PFSK-1 (cell line): ENCODE results near the gene CUL5.

Experiments
- FOXP2 ChIP-seq: optimal IDR thresholded peaks from 2 replicates; pipeline ENCODE3; 2011; ENCODE audit warnings: borderline replicate concordance, control low read depth, inconsistent platforms; ENCODE audit not compliant: insufficient read depth; ENCODE audit errors: extremely low read length, extremely low read depth
- POLR2AphosphoS5 ChIP-seq: IDR thresholded peaks from 2 replicates; pipeline ENCODE4 v1.6.1; 2012; ENCODE audit warnings: low read depth, mild to moderate bottlenecking, control low read depth, low read length, moderate library complexity
- REST ChIP-seq, 2 experiments: IDR thresholded peaks; 2 replicates each; pipeline versions ENCODE4 v1.6.1 to v1.8.0; 2011 to 2012; ENCODE audit warnings: low read depth in 2 of 2, low read length in 2 of 2, control low read depth in 1 of 2, inconsistent platforms in 1 of 2, mild to moderate bottlenecking in 1 of 2, moderate library complexity in 1 of 2; ENCODE audit not compliant: insufficient read depth in 1 of 2
- SIN3A ChIP-seq: IDR thresholded peaks from 2 replicates; pipeline ENCODE4 v1.6.1; 2012; ENCODE audit warnings: mild to moderate bottlenecking, low read length, moderate library complexity, borderline replicate concordance; ENCODE audit not compliant: insufficient read depth
- TAF1 ChIP-seq: IDR thresholded peaks from 2 replicates; pipeline ENCODE4 v1.6.1; 2012; ENCODE audit warnings: low read length, control low read depth, borderline replicate concordance; ENCODE audit not compliant: insufficient read depth

The CUL5 gene

GRCh38 chr11:108117746-108118371 is 109.2 kb downstream of the CUL5 start:
- TF ChIP-seq TAF1 (no peak), REST (IDR thresholded peaks at IDR 0.05; ENCODE audit: insufficient read depth in 1 of 2, low read depth in 2 of 2, low read length in 2 of 2) (no peak), FOXP2 (no peak), SIN3A (no peak), POLR2AphosphoS5 (no peak)

GRCh38 chr11:108121274-108122155 is 112.8 kb downstream of the CUL5 start, which contains the start of gene ACAT1:
Gene ACAT1, plus strand, starts transcription at chr11:108121567. Its CDS starts 40 bp downstream, at chr11:108121607.
- TF ChIP-seq POLR2AphosphoS5 (peak; percentile 96), FOXP2 (no peak), TAF1 (peak; percentile 86)

GRCh38 chr11:108122166-108122628 is 113.5 kb downstream of the CUL5 start:
- TF ChIP-seq TAF1 (no peak), POLR2AphosphoS5 (no peak), FOXP2 (no peak), REST (IDR thresholded peaks at IDR 0.05; ENCODE audit: insufficient read depth in 1 of 2, low read depth in 2 of 2, low read length in 2 of 2) (no peak), SIN3A (no peak)

- TF ChIP-seq SIN3A (no peak), REST (IDR thresholded peaks at IDR 0.05; ENCODE audit: insufficient read depth in 1 of 2, low read depth in 2 of 2, low read length in 2 of 2) (no peak), POLR2AphosphoS5 (no peak), TAF1 (no peak), FOXP2 (no peak)
Measured at GRCh38 chr11:108125096-108125495, 116.4 kb downstream of the CUL5 start.

- TF ChIP-seq TAF1 (no peak), FOXP2 (no peak), SIN3A (no peak), POLR2AphosphoS5 (no peak), REST (IDR thresholded peaks at IDR 0.05; ENCODE audit: insufficient read depth in 1 of 2, low read depth in 2 of 2, low read length in 2 of 2) (no peak)
Measured at GRCh38 chr11:108128772-108129171, 120.1 kb downstream of the CUL5 start.
